Fibroblast of lung (primary cell): ENCODE measurements around the gene LASP1. TPM values are rescaled to one million over a fixed set of nuclear protein-coding genes. Genes with fewer than 3 reads are reported as not detected.

Source experiments
- DNase-seq, 2 donors: peaks; one replicate each; pipeline versions ENCODE4 v3.0.0 to v3.0.0-alpha.2; 2010; ENCODE audit warnings: low read depth in 2 of 2
- H2AFZ ChIP-seq: 2 replicates; pipeline ENCODE4 v1.5.1; 2012; ENCODE audit warnings: low read length, control low read depth, inconsistent platforms
- H3K27ac ChIP-seq: 2 replicates; pipeline ENCODE4 v1.5.1; 2011; ENCODE audit warnings: low read length, control low read depth; ENCODE audit not compliant: insufficient read depth
- H3K27me3 ChIP-seq: 2 replicates; pipeline ENCODE4 v1.5.1; 2011; ENCODE audit warnings: mild to moderate bottlenecking, low read length; ENCODE audit not compliant: control insufficient read depth, insufficient read depth
- H3K36me3 ChIP-seq: 2 replicates; pipeline ENCODE4 v1.5.1; 2011; ENCODE audit warnings: low read length; ENCODE audit not compliant: control insufficient read depth, insufficient read depth
- H3K4me1 ChIP-seq: 2 replicates; pipeline ENCODE4 v1.5.1; 2011; ENCODE audit warnings: low read length; ENCODE audit not compliant: control insufficient read depth, insufficient read depth; ENCODE audit errors: extremely low read depth
- H3K4me2 ChIP-seq: 2 replicates; pipeline ENCODE4 v1.5.1; 2011; ENCODE audit warnings: low read length, control low read depth; ENCODE audit not compliant: insufficient read depth; ENCODE audit errors: extremely low read depth
- H3K4me3 ChIP-seq, 4 experiments: fragments of 200-600 bp in 1 of 4; sonication (generic) in 1 of 4; replicated peaks in 1 of 4; 2 replicates each; pipeline ENCODE4 v1.5.1; 2011 to 2016; ENCODE audit warnings: low read length in 4 of 4, low read depth in 3 of 4, mild to moderate bottlenecking in 3 of 4, control low read depth in 2 of 4, inconsistent platforms in 1 of 4, mixed read lengths in 1 of 4; ENCODE audit not compliant: insufficient read depth in 1 of 4; ENCODE audit errors: control extremely low read depth in 1 of 4
- H3K79me2 ChIP-seq: 2 replicates; pipeline ENCODE4 v1.5.1; 2012; ENCODE audit warnings: mild to moderate bottlenecking, low read length, inconsistent platforms; ENCODE audit not compliant: control insufficient read depth, insufficient read depth
- H3K9ac ChIP-seq: 2 replicates; pipeline ENCODE4 v1.5.1; 2011; ENCODE audit warnings: mild to moderate bottlenecking, low read length, control low read depth; ENCODE audit not compliant: insufficient read depth
- H3K9me3 ChIP-seq: 2 replicates; pipeline ENCODE4 v1.5.1; 2012; ENCODE audit warnings: low read depth, low read length; ENCODE audit not compliant: control insufficient read depth, insufficient read depth
- H4K20me1 ChIP-seq: 2 replicates; pipeline ENCODE4 v1.5.1; 2011; ENCODE audit warnings: low read length; ENCODE audit not compliant: control insufficient read depth, insufficient read depth; ENCODE audit errors: extremely low read depth
- EZH2 ChIP-seq: IDR thresholded peaks from 2 replicates; pipeline ENCODE4 v1.5.1; 2012; ENCODE audit warnings: low read length, control low read depth, mild to moderate bottlenecking; ENCODE audit errors: missing control alignments
- polyA plus RNA-seq, 2 donors: library from polyadenylated mRNA; depleted of rRNA in 1 of 2; stranded (reverse) in 1 of 2; unstranded in 1 of 2; fragments of >200 nt; gene quantifications; 2 replicates each; pipeline ENCODE4 v1.2.1, GENCODE V29; 2011 to 2012; ENCODE audit warnings: missing spikeins in 1 of 2
- total RNA-seq: library from RNA; depleted of rRNA; stranded (reverse); fragments of >200 nt; gene quantifications from 2 replicates; pipeline ENCODE4 v1.2.1, GENCODE V29; 2014
- TF ChIP-seq, protein P1 (sequence below), 2 donors: IDR thresholded peaks in 1 of 2; conservative IDR thresholded peaks in 1 of 2; 1 replicate in 1 of 2; 2 replicates in 1 of 2; pipeline ENCODE4 v1.5.1; 2011 to 2012; ENCODE audit warnings: low read length in 2 of 2, control low read depth in 1 of 2, inconsistent platforms in 1 of 2, low read depth in 1 of 2, mild to moderate bottlenecking in 1 of 2

LASP1 gene
- total and polyA plus RNA-seq, 2 donors (not counting 1 experiment from before 2014, with no cell fraction given) = 79.8 to 208 TPM

DNA sequence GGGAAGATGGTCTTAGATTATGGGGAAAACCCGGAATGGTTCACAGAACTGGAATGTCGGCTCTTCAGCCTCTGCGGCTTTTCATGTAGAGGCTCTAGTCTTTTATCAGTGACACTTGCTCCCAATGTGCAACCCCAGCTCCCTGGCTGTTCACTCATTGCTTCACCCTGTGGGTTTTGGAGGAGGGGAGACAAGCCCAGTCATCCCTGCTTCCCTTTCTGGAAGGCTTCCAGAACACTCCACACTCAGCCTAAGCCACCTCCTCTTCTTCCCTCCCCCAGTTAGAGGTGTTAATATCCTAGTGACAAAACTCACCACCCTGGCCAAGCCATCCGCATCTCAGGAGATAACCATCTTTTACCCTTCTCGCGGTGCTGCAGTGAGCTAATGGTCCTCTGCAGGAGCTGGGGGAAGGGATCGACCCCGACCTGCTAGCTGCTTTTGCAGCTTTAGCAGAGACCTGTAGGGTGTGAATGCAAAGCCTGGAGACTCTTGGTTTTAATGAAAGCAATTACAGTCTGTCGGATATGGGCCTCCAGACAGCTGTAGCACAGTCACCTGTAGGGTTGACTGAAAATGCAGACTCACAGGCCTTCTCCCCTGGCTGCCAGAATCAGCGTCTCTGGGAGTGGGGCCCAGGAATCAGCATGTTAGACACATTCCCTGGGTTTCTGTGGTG is 31.3 kb downstream of the LASP1 start:
- DNase-seq = peak; percentile 96 to 99
- Histone ChIP-seq H4K20me1 (peaks cover 2% of the 10 kb centered on the region), H3K9ac (no peak overlapping the region), H3K27me3 (no peaks in the 10 kb centered on the region), H3K4me3 (no peak overlapping the region), H3K79me2 (peaks cover 72% of the 10 kb centered on the region), H3K4me1 (peaks cover 39% of the 10 kb centered on the region), H3K27ac (peak overlapping the region; percentile 5), H2AFZ (no peak overlapping the region), H3K9me3 (no peaks in the 10 kb centered on the region), H3K4me2 (peak overlapping the region; percentile 56), H3K36me3 (peaks cover 28% of the 10 kb centered on the region)
- TF ChIP-seq EZH2 = no peak
- TF ChIP-seq, protein P1, sequence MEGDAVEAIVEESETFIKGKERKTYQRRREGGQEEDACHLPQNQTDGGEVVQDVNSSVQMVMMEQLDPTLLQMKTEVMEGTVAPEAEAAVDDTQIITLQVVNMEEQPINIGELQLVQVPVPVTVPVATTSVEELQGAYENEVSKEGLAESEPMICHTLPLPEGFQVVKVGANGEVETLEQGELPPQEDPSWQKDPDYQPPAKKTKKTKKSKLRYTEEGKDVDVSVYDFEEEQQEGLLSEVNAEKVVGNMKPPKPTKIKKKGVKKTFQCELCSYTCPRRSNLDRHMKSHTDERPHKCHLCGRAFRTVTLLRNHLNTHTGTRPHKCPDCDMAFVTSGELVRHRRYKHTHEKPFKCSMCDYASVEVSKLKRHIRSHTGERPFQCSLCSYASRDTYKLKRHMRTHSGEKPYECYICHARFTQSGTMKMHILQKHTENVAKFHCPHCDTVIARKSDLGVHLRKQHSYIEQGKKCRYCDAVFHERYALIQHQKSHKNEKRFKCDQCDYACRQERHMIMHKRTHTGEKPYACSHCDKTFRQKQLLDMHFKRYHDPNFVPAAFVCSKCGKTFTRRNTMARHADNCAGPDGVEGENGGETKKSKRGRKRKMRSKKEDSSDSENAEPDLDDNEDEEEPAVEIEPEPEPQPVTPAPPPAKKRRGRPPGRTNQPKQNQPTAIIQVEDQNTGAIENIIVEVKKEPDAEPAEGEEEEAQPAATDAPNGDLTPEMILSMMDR (conservative IDR thresholded peaks at IDR 0.05 in 1 of 2, IDR thresholded peaks at IDR 0.05 in 1 of 2; ENCODE audit: low read depth in 1 of 2, low read length in 2 of 2) = no peak

DNA sequence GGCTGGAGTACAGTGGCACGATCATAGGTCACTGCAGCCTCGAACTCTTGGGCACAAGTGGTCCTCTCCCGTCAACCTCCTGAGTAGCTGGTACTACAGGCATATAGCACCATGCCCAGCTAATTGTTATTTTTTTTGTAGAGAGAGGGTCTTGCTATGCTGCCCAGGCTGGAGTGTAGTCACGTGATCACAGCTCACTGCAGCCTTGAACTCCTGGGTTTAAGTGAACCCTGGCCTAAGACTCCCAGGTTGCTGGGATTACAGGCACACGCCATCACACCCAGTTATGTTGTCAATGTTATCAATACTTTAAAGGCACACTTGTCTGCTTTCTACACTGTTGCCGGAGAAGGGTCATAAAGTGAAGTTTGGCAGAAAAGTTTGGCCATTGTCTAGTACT is 33.5 kb downstream of the LASP1 start:
- Histone ChIP-seq H3K4me1 (peaks cover 19% of the 10 kb centered on the region), H2AFZ (no peak overlapping the region), H3K36me3 (peaks cover 23% of the 10 kb centered on the region), H3K27ac (no peak overlapping the region), H3K4me3 (no peak overlapping the region), H3K27me3 (no peaks in the 10 kb centered on the region), H3K4me2 (no peak overlapping the region), H3K79me2 (peaks cover 74% of the 10 kb centered on the region), H3K9ac (no peak overlapping the region), H3K9me3 (no peaks in the 10 kb centered on the region), H4K20me1 (peaks cover 2% of the 10 kb centered on the region)
- no peak for DNase-seq
- TF ChIP-seq, protein P1 (conservative IDR thresholded peaks at IDR 0.05 in 1 of 2, IDR thresholded peaks at IDR 0.05 in 1 of 2; ENCODE audit: low read depth in 1 of 2, low read length in 2 of 2) = no peak
- TF ChIP-seq EZH2 = no peak

DNA sequence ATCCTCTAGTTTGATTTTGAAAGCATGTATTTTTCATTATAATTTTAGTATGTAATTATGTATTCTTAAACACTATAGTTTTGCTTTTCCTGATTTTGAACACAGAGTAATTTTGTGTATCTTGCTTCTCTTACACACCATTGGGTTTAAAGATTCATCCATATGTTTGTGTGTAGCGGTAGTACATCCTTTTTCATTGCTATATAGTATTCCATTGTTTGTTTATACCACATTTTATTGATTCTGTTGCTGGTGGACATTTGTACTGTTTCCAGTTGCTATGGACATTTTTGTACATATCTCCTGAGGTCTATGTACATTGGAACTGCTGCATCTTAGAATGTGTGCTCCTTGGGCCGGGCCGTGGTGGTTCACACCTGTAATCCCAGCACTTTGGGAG is 35.0 kb downstream of the LASP1 start:
- Histone ChIP-seq H3K79me2 (peaks cover 77% of the 10 kb centered on the region), H2AFZ (no peak overlapping the region), H3K4me3 (no peak overlapping the region), H3K27me3 (no peaks in the 10 kb centered on the region), H3K9ac (no peak overlapping the region), H3K36me3 (peaks cover 18% of the 10 kb centered on the region), H3K4me1 (peaks cover 10% of the 10 kb centered on the region), H3K9me3 (no peaks in the 10 kb centered on the region), H4K20me1 (peaks cover 2% of the 10 kb centered on the region), H3K4me2 (no peak overlapping the region), H3K27ac (no peak overlapping the region)
- no peak for DNase-seq
- no peak for TF ChIP-seq EZH2
- TF ChIP-seq, protein P1 (conservative IDR thresholded peaks at IDR 0.05 in 1 of 2, IDR thresholded peaks at IDR 0.05 in 1 of 2; ENCODE audit: low read depth in 1 of 2, low read length in 2 of 2) = no peak
